ENCODE data around the gene NT5DC1.
A peak's percentile ranks its signal among the peaks of the same experiment; 100 is the strongest.

NT5DC1 gene

GRCh38 chr6:116101790-116102189 lies 1.1 kb downstream of the NT5DC1 start:
- ChIA-PET CTCF (interaction anchor here (1.6 to 2.3 kb wide), 3 partner anchors 11 to 15 kb away, joined by 3 to 13 read pairs (median 6); no protein-coding TSS in a partner anchor), POLR2A (no interaction called here)
- H3K27me3 ChIP-seq (replicated peaks in 2 of 5; ENCODE audit: control insufficient read depth in 4 of 5, insufficient read depth in 5 of 5, low read length in 4 of 5) = no peaks in the 10 kb centered on the region
- H3K36me3 ChIP-seq (ENCODE audit: control insufficient read depth in 4 of 4, insufficient read depth in 4 of 4, low read length in 3 of 4) = no peaks in the 10 kb centered on the region
- H3K4me1 ChIP-seq (ENCODE audit: control extremely low read depth in 1 of 4, control insufficient read depth in 4 of 4, insufficient read depth in 4 of 4, low read length in 3 of 4) = peaks cover 7 to 37% (median 25%) of the 10 kb centered on the region in 4 experiments
- 59% methylated on average over 2 of the region's 2 CpGs for WGBS (ENCODE audit: insufficient coverage)
- peak overlapping the region in 1 of 2 experiments; percentile 75 for H3K27ac ChIP-seq (ENCODE audit: insufficient read depth in 1 of 2, low read depth in 1 of 2, low read length in 2 of 2, poor library complexity in 1 of 2, severe bottlenecking in 2 of 2)
- no peaks in the 10 kb centered on the region for H3K9me3 ChIP-seq (ENCODE audit: control extremely low read depth in 1 of 5, control insufficient read depth in 4 of 5, insufficient read depth in 2 of 5, low read depth in 1 of 5, low read length in 4 of 5)
- peak in 2 of 3 donors; percentile 23 to 41 for DNase-seq
- H3K4me3 ChIP-seq (ENCODE audit: control insufficient read depth in 1 of 7, extremely low read depth in 1 of 7, insufficient read depth in 4 of 7, low read depth in 2 of 7, low read length in 6 of 7) = peak overlapping the region in 6 of 7 experiments; percentile 65 to 95 (median 85)

- Histone ChIP-seq H3K4me3 (ENCODE audit: control insufficient read depth in 1 of 7, extremely low read depth in 1 of 7, insufficient read depth in 4 of 7, low read depth in 2 of 7, low read length in 6 of 7) (no peak overlapping the region), H3K4me1 (ENCODE audit: control extremely low read depth in 1 of 4, control insufficient read depth in 4 of 4, insufficient read depth in 4 of 4, low read length in 3 of 4) (peaks cover 7 to 37% (median 25%) of the 10 kb centered on the region in 4 experiments), H3K36me3 (ENCODE audit: control insufficient read depth in 4 of 4, insufficient read depth in 4 of 4, low read length in 3 of 4) (peaks cover 0 to 3% (median 0%) of the 10 kb centered on the region in 4 experiments), H3K27me3 (replicated peaks in 2 of 5; ENCODE audit: control insufficient read depth in 4 of 5, insufficient read depth in 5 of 5, low read length in 4 of 5) (no peaks in the 10 kb centered on the region), H3K27ac (ENCODE audit: insufficient read depth in 1 of 2, low read depth in 1 of 2, low read length in 2 of 2, poor library complexity in 1 of 2, severe bottlenecking in 2 of 2) (no peak overlapping the region), H3K9me3 (ENCODE audit: control extremely low read depth in 1 of 5, control insufficient read depth in 4 of 5, insufficient read depth in 2 of 5, low read depth in 1 of 5, low read length in 4 of 5) (no peaks in the 10 kb centered on the region)
- 100% methylated on average over 2 of the region's 4 CpGs for whole genome bisulfite sequencing (ENCODE audit: insufficient coverage)
- POLR2A ChIA-PET = interaction anchor here (0.6 kb wide), 1 partner anchor 14 kb away, joined by 4 read pairs; no protein-coding TSS in a partner anchor
- DNase-seq = peak in 2 of 3 donors; percentile 16
- CTCF ChIA-PET = interaction anchor here (1.3 to 2.0 kb wide), 2 partner anchors 10 to 14 kb away, joined by 6 to 13 read pairs; no protein-coding TSS in a partner anchor
These were observed 2.2 kb downstream of the NT5DC1 start for GRCh38 chr6:116102873-116103272.

GRCh38 chr6:116104636-116105035 lies 4.0 kb downstream of the NT5DC1 start:
- DNase-seq = no peak
- 88% methylated on average over 1 of the region's 1 CpG for WGBS (ENCODE audit: insufficient coverage)
- ChIA-PET POLR2A (no interaction called here), CTCF (interaction anchor here (1.3 kb wide), 1 partner anchor 13 kb away, joined by 3 read pairs; no protein-coding TSS in a partner anchor)
- H3K27me3 ChIP-seq (replicated peaks in 2 of 5; ENCODE audit: control insufficient read depth in 4 of 5, insufficient read depth in 5 of 5, low read length in 4 of 5) = no peaks in the 10 kb centered on the region
- H3K4me3 ChIP-seq (ENCODE audit: control insufficient read depth in 1 of 7, extremely low read depth in 1 of 7, insufficient read depth in 4 of 7, low read depth in 2 of 7, low read length in 6 of 7) = no peak overlapping the region
- no peaks in the 10 kb centered on the region for H3K9me3 ChIP-seq (ENCODE audit: control extremely low read depth in 1 of 5, control insufficient read depth in 4 of 5, insufficient read depth in 2 of 5, low read depth in 1 of 5, low read length in 4 of 5)
- H3K4me1 ChIP-seq (ENCODE audit: control extremely low read depth in 1 of 4, control insufficient read depth in 4 of 4, insufficient read depth in 4 of 4, low read length in 3 of 4) = peaks cover 7 to 31% (median 21%) of the 10 kb centered on the region in 4 experiments
- H3K36me3 ChIP-seq (ENCODE audit: control insufficient read depth in 4 of 4, insufficient read depth in 4 of 4, low read length in 3 of 4) = peaks cover 8 to 12% (median 10%) of the 10 kb centered on the region in 4 experiments
- no peak overlapping the region for H3K27ac ChIP-seq (ENCODE audit: insufficient read depth in 1 of 2, low read depth in 1 of 2, low read length in 2 of 2, poor library complexity in 1 of 2, severe bottlenecking in 2 of 2)

- DNase-seq = no peak
- ChIA-PET POLR2A (no interaction called here), CTCF (interaction anchor here (1.3 kb wide), 1 partner anchor 12 kb away, joined by 3 read pairs; no protein-coding TSS in a partner anchor)
- no peaks in the 10 kb centered on the region for H3K27me3 ChIP-seq (replicated peaks in 2 of 5; ENCODE audit: control insufficient read depth in 4 of 5, insufficient read depth in 5 of 5, low read length in 4 of 5)
- H3K36me3 ChIP-seq (ENCODE audit: control insufficient read depth in 4 of 4, insufficient read depth in 4 of 4, low read length in 3 of 4) = peaks cover 11 to 15% (median 12%) of the 10 kb centered on the region in 4 experiments
- no peak overlapping the region for H3K4me3 ChIP-seq (ENCODE audit: control insufficient read depth in 1 of 7, extremely low read depth in 1 of 7, insufficient read depth in 4 of 7, low read depth in 2 of 7, low read length in 6 of 7)
- no peak overlapping the region for H3K27ac ChIP-seq (ENCODE audit: insufficient read depth in 1 of 2, low read depth in 1 of 2, low read length in 2 of 2, poor library complexity in 1 of 2, severe bottlenecking in 2 of 2)
- WGBS (ENCODE audit: insufficient coverage) = 100% methylated on average over 1 of the region's 3 CpGs
- no peaks in the 10 kb centered on the region for H3K9me3 ChIP-seq (ENCODE audit: control extremely low read depth in 1 of 5, control insufficient read depth in 4 of 5, insufficient read depth in 2 of 5, low read depth in 1 of 5, low read length in 4 of 5)
- peaks cover 7 to 27% (median 20%) of the 10 kb centered on the region in 4 experiments for H3K4me1 ChIP-seq (ENCODE audit: control extremely low read depth in 1 of 4, control insufficient read depth in 4 of 4, insufficient read depth in 4 of 4, low read length in 3 of 4)
These were observed 4.6 kb downstream of the NT5DC1 start for GRCh38 chr6:116105247-116105646.

GRCh38 chr6:116106146-116106545 lies 5.5 kb downstream of the NT5DC1 start:
- Histone ChIP-seq H3K27ac (ENCODE audit: insufficient read depth in 1 of 2, low read depth in 1 of 2, low read length in 2 of 2, poor library complexity in 1 of 2, severe bottlenecking in 2 of 2) (no peak overlapping the region), H3K27me3 (replicated peaks in 2 of 5; ENCODE audit: control insufficient read depth in 4 of 5, insufficient read depth in 5 of 5, low read length in 4 of 5) (no peaks in the 10 kb centered on the region), H3K36me3 (ENCODE audit: control insufficient read depth in 4 of 4, insufficient read depth in 4 of 4, low read length in 3 of 4) (peaks cover 17 to 23% (median 20%) of the 10 kb centered on the region in 4 experiments), H3K4me1 (ENCODE audit: control extremely low read depth in 1 of 4, control insufficient read depth in 4 of 4, insufficient read depth in 4 of 4, low read length in 3 of 4) (peaks cover 7 to 26% (median 19%) of the 10 kb centered on the region in 4 experiments), H3K9me3 (ENCODE audit: control extremely low read depth in 1 of 5, control insufficient read depth in 4 of 5, insufficient read depth in 2 of 5, low read depth in 1 of 5, low read length in 4 of 5) (no peaks in the 10 kb centered on the region), H3K4me3 (ENCODE audit: control insufficient read depth in 1 of 7, extremely low read depth in 1 of 7, insufficient read depth in 4 of 7, low read depth in 2 of 7, low read length in 6 of 7) (no peak overlapping the region)
- ChIA-PET POLR2A (no interaction called here), CTCF (interaction anchor here (0.7 kb wide), 1 partner anchor 10 kb away, joined by 3 read pairs; no protein-coding TSS in a partner anchor)
- WGBS (ENCODE audit: insufficient coverage) = no CpG with 5 or more reads among the region's 1 CpG
- no peak for DNase-seq

GRCh38 chr6:116108836-116109235 lies 8.2 kb downstream of the NT5DC1 start:
- no peak for DNase-seq
- ChIA-PET POLR2A (no interaction called here), CTCF (no interaction called here)
- Histone ChIP-seq H3K4me3 (ENCODE audit: control insufficient read depth in 1 of 7, extremely low read depth in 1 of 7, insufficient read depth in 4 of 7, low read depth in 2 of 7, low read length in 6 of 7) (no peak overlapping the region), H3K27ac (ENCODE audit: insufficient read depth in 1 of 2, low read depth in 1 of 2, low read length in 2 of 2, poor library complexity in 1 of 2, severe bottlenecking in 2 of 2) (no peak overlapping the region), H3K36me3 (ENCODE audit: control insufficient read depth in 4 of 4, insufficient read depth in 4 of 4, low read length in 3 of 4) (peaks cover 22 to 34% (median 29%) of the 10 kb centered on the region in 4 experiments), H3K27me3 (replicated peaks in 2 of 5; ENCODE audit: control insufficient read depth in 4 of 5, insufficient read depth in 5 of 5, low read length in 4 of 5) (no peaks in the 10 kb centered on the region), H3K9me3 (ENCODE audit: control extremely low read depth in 1 of 5, control insufficient read depth in 4 of 5, insufficient read depth in 2 of 5, low read depth in 1 of 5, low read length in 4 of 5) (no peaks in the 10 kb centered on the region), H3K4me1 (ENCODE audit: control extremely low read depth in 1 of 4, control insufficient read depth in 4 of 4, insufficient read depth in 4 of 4, low read length in 3 of 4) (peaks cover 0 to 4% (median 1%) of the 10 kb centered on the region in 4 experiments)
- WGBS (ENCODE audit: insufficient coverage) = 82% methylated on average over 1 of the region's 1 CpG
